Inflammatory macrophage (primary cell): ENCODE results near the gene QSOX2.

ENCODE experiments used
- DNase-seq, 2 donors: peaks; one replicate each; pipeline ENCODE4 v3.0.0-alpha.2; 2020 to 2022

Gene QSOX2

GRCh38 chr9:136187683-136188586 lies 57.7 kb downstream of the QSOX2 start:
- no peak for DNase-seq

GRCh38 chr9:136187197-136187596 lies 58.4 kb downstream of the QSOX2 start:
- no peak for DNase-seq

- no peak for DNase-seq
Observed at GRCh38 chr9:136186386-136186785, 59.2 kb downstream of the QSOX2 start.

- no peak for DNase-seq
Observed at GRCh38 chr9:136185596-136186366, 59.8 kb downstream of the QSOX2 start.

GRCh38 chr9:136185066-136185465 lies 60.5 kb downstream of the QSOX2 start:
- no peak for DNase-seq

- no peak for DNase-seq
Observed at GRCh38 chr9:136182850-136183422, 62.7 kb downstream of the QSOX2 start.

- DNase-seq = no peak
Observed at GRCh38 chr9:136182420-136182787, 63.2 kb downstream of the QSOX2 start.

GRCh38 chr9:136181784-136182419 lies 63.7 kb downstream of the QSOX2 start:
- DNase-seq = no peak

- DNase-seq = no peak
Observed at GRCh38 chr9:136180586-136180985, 65.0 kb downstream of the QSOX2 start.

GRCh38 chr9:136179761-136180160 lies 65.9 kb downstream of the QSOX2 start:
- DNase-seq = no peak

- no peak for DNase-seq
Observed at GRCh38 chr9:136179101-136179616, 66.5 kb downstream of the QSOX2 start.

GRCh38 chr9:136178773-136179075 lies 66.9 kb downstream of the QSOX2 start:
- DNase-seq = no peak

GRCh38 chr9:136178061-136178772 lies 67.4 kb downstream of the QSOX2 start:
- DNase-seq = no peak

GRCh38 chr9:136177224-136177623 lies 68.4 kb downstream of the QSOX2 start:
- no peak for DNase-seq

GRCh38 chr9:136175616-136176197 lies 69.9 kb downstream of the QSOX2 start:
- DNase-seq = no peak

GRCh38 chr9:136174779-136175615 lies 70.6 kb downstream of the QSOX2 start:
- no peak for DNase-seq

- DNase-seq = no peak
Observed at GRCh38 chr9:136173648-136174290, 71.8 kb downstream of the QSOX2 start.

- DNase-seq = no peak
Observed at GRCh38 chr9:136172412-136173079, 73.1 kb downstream of the QSOX2 start.

- no peak for DNase-seq
Observed at GRCh38 chr9:136171801-136172411, 73.7 kb downstream of the QSOX2 start.
